ENCODE results near the gene GPR3. TPM values are rescaled to one million over a fixed set of nuclear protein-coding genes. Genes with fewer than 3 reads are reported as not detected.

The GPR3 gene
- total RNA-seq, 4 donors from 2014 or later, result not detected

GRCh38 chr1:27346991-27347624 lies 45.3 kb upstream of the GPR3 start:
- TF ChIP-seq, protein P1, sequence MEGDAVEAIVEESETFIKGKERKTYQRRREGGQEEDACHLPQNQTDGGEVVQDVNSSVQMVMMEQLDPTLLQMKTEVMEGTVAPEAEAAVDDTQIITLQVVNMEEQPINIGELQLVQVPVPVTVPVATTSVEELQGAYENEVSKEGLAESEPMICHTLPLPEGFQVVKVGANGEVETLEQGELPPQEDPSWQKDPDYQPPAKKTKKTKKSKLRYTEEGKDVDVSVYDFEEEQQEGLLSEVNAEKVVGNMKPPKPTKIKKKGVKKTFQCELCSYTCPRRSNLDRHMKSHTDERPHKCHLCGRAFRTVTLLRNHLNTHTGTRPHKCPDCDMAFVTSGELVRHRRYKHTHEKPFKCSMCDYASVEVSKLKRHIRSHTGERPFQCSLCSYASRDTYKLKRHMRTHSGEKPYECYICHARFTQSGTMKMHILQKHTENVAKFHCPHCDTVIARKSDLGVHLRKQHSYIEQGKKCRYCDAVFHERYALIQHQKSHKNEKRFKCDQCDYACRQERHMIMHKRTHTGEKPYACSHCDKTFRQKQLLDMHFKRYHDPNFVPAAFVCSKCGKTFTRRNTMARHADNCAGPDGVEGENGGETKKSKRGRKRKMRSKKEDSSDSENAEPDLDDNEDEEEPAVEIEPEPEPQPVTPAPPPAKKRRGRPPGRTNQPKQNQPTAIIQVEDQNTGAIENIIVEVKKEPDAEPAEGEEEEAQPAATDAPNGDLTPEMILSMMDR (IDR thresholded peaks at IDR 0.05), result no peak
- TF ChIP-seq POLR2A (IDR thresholded peaks at IDR 0.05), result no peak
- Histone ChIP-seq H3K27me3 (no peaks in the 10 kb centered on the region), H3K27ac (no peak overlapping the region), H3K9me3 (no peaks in the 10 kb centered on the region), H3K36me3 (no peaks in the 10 kb centered on the region), H3K4me1 (peaks cover 0 to 37% (median 6%) of the 10 kb centered on the region in 4 donors), H3K4me3 (no peak overlapping the region)
- DNase-seq, result no peak

DNA sequence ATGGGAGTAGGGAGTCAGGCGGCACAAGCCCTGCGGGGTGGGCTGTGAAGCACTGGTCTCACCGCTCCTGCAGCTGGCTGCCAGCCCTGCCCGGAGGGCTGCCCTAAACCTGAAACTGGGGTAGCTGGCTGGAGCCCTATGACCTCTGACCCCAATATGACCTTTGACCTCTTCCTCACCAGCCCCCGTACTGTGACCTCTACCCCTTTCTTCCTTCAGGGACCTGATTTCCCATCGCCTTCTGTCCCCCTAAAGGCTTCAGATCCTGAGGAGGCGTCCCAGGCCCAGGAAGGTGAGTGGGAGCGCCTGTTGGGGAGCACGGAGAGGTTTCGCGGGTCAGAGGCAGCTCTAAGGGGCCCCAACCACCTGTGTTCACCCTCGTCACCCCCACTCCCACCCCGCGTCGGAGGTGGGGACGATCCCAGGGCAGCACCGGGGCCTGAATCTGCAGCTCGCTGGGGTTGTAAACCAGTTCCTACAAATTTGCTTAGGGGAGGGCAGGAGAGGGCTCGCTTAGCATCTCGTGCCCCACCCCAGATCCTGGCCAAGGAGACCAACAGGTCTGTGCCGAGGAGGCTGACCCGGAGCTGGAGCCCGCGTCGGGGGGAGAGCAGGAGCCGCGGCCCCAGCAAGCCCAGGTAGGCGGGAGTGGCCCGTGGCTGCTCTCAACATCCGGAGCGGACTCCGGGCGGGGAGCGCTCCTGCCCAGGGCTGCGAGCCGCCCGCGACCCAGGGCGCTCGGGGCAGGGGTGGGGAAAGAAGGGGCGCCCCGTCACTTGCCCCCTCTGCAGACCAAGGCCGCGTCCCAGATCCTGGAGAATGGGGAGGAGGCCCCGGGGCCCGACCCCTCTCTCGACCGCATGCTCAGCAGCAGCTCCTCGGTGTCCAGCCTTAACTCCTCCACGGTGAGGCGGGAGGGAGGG lies 43.3 kb upstream of the GPR3 start:
- Histone ChIP-seq H3K4me1 (peaks cover 0 to 34% (median 4%) of the 10 kb centered on the region in 4 donors), H3K36me3 (no peaks in the 10 kb centered on the region), H3K27me3 (no peaks in the 10 kb centered on the region), H3K9me3 (no peaks in the 10 kb centered on the region), H3K4me3 (peak overlapping the region; percentile 30 to 70 (median 47)), H3K27ac (peak overlapping the region in 2 of 4 donors; percentile 1 to 39)
- DNase-seq, result peak; percentile 35 to 83 (median 73)
- TF ChIP-seq, protein P1 (IDR thresholded peaks at IDR 0.05), result no peak
- no peak for TF ChIP-seq POLR2A (IDR thresholded peaks at IDR 0.05)

GRCh38 chr1:27349784-27350662 lies 42.4 kb upstream of the GPR3 start:
- Histone ChIP-seq H3K36me3 (peaks cover 0 to 1% (median 0%) of the 10 kb centered on the region in 3 donors), H3K27me3 (no peaks in the 10 kb centered on the region), H3K4me3 (peak overlapping the region; percentile 30 to 70 (median 47)), H3K9me3 (no peaks in the 10 kb centered on the region), H3K27ac (peak overlapping the region in 2 of 4 donors; percentile 1 to 39), H3K4me1 (peaks cover 0 to 34% (median 4%) of the 10 kb centered on the region in 4 donors)
- TF ChIP-seq, protein P1 (IDR thresholded peaks at IDR 0.05), result peak in 1 of 6 experiments; percentile 14
- no peak for TF ChIP-seq POLR2A (IDR thresholded peaks at IDR 0.05)
- peak in 2 of 3 donors; percentile 74 to 86 for DNase-seq

DNA sequence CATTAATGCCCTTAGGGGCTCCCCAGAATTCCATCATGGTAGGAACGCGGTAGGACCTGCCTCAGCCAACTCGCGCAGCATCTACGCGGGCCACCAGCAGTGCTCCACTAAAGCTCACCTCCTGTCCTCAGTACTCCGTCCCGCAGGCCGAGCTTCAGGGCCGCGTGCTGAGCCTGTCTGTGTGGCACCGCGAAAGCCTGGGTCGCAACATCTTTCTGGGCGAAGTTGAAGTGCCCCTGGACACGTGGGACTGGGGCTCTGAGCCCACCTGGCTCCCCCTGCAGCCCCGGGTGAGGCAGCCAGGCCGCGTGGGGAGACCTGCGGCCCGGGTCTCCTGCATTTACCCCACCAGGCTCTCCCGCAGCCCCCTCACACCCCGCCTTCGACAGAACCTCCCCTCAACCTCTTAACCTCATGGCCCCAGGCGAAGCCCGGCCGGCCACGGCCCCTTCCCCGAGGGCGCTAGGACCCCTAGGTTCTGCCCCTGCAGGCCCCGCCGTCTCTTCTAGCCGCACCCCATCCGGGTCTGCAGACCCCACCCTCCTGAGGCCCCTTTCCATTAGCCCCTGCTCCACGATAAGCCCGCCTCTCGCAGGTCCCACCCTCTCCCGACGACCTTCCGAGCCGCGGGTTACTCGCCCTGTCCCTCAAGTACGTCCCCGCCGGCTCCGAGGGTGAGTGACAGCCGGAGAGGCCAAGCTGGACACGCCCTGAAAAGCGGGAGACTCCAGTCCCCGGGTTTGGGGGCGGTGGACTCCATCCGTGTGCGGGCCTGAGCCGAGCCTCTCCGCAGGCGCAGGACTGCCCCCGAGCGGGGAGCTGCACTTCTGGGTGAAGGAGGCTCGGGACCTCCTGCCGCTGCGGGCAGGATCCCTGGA lies 41.5 kb upstream of the GPR3 start:
- H3K9me3 ChIP-seq, result no peaks in the 10 kb centered on the region
- TF ChIP-seq, protein P1 (IDR thresholded peaks at IDR 0.05), result no peak
- TF ChIP-seq POLR2A (IDR thresholded peaks at IDR 0.05), result no peak
- peaks cover 0 to 10% (median 0%) of the 10 kb centered on the region in 3 donors for H3K36me3 ChIP-seq
- H3K4me3 ChIP-seq, result peak overlapping the region in 2 of 4 donors; percentile 32 to 37
- H3K27ac ChIP-seq, result no peak overlapping the region
- DNase-seq, result peak in 2 of 3 donors; percentile 62 to 70
- peaks cover 0 to 34% (median 4%) of the 10 kb centered on the region in 4 donors for H3K4me1 ChIP-seq
- no peaks in the 10 kb centered on the region for H3K27me3 ChIP-seq

Data from Peyer's patch (tissue), 4 donors.